Activated T-helper 1 cell treated with Interleukin-2 at 50 U/mL for 16 hours (primary cell): Measurements from ENCODE around the gene SKOR1.

Experiments
- DNase-seq: peaks from one replicate; pipeline ENCODE4 v3.0.0-alpha.2; 2020; ENCODE audit warnings: low read depth

The SKOR1 gene

DNA sequence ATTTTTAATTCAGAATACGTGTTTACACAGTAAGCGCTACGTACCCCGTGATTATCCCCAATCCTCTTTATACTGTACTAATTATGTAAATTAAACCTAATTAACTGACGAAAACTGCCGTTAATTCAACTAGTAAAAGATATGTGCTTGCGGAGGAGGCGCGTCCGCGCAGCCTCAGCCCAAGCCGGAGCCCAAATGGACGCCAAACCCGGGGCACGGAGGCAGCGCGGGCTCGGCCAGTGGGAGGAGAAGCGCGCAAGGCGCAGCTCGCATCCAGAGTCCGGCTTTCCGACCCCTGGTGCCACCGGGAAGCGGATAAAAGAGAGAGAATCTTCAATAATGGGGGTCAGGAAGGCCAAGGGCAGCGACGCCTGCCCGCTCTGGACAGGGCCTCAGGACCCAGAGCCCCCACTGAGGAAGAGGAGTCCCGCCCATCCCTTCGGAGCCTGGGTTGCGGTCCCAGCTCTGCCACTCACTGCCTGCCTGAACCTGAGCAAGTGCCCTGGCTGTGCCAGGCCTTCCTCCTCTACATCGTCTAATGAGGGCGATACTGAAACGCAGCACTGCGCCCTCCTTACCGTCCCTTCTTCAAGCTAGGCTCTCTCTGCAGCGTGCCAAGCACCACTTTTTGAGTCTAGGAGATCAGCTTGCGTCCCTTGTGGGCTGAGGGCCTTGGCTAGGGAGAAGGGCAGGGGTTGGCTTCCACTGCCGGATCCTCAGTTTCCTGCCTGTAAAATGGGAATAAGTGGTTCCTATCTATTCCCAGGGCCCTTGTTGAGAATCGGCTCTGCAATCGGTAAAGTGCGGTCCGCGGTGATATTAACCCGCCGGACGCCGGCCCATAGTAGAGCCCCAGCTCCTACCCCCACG is 5.0 kb upstream of the SKOR1 start:
- no peak for DNase-seq

DNA sequence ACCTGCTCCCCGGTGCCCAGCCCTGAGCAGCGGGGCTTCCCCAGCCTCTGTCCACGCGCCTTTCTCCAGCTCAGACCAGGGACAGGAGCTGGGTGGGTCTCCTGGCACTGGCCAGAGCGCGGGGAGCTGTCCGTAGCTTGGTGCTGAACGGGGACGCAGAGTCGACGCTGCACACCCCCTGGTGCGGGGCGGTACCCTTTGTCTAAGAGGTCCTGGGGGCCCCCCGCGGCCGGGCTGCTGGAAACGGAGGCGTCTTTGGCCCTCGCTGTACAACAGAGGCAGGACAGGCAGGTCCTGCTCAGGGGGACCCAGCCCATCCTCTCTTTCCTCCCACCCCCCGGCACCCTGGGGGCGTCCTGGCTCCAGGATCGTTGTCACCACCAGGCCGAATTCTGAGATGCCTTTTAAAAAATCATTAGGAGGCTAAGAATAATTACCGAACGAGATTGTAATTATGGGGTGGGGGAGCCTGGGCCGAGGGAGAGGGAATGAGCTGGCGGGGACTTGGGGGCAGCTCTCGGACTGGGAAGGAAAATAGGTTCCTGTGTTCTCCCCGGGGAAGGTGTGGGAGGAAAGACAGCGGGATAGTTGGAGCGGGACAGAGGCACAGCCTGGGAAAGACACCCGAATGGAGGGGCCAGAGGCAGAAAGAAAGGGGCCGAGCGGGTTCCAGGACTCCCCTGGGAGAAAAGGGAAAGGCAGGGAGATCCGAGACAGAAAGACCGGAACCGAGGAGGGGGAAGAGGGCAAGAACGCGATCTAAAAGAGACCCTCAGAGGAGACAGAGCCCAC is 4.1 kb upstream of the SKOR1 start:
- DNase-seq: no peak

DNA sequence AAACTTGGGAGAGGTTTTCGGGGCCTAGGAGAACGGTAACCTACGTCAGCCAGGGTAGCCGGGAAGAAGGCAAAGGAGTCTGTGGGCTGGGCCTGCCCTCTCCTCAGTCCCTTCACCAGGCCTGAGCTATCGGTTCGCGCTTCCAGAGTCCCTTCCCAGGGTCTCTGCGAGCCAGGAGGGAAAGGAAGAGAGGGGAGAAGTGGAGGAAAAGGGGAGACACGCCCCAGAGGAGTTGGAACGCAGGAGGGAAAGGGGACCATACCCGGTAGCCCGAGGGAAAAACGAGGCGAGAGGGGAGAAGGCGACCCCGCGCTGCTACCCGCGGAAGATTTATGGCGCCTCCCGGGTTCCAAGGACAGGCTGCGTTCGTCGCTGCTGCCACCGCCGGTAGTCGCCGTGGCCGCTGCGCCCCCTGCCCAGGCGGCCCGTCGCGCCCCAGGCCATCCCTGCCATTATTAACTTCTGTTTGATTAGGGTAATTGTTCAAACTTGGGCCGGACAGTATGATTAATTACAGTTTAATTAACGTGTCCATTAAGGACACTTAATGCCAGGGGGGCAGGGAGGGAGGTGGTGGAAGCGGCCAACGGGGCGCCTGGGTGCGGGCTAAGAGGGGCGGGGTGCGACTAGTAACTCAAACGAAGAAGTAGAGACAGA is 3.4 kb upstream of the SKOR1 start:
- DNase-seq: no peak

DNA sequence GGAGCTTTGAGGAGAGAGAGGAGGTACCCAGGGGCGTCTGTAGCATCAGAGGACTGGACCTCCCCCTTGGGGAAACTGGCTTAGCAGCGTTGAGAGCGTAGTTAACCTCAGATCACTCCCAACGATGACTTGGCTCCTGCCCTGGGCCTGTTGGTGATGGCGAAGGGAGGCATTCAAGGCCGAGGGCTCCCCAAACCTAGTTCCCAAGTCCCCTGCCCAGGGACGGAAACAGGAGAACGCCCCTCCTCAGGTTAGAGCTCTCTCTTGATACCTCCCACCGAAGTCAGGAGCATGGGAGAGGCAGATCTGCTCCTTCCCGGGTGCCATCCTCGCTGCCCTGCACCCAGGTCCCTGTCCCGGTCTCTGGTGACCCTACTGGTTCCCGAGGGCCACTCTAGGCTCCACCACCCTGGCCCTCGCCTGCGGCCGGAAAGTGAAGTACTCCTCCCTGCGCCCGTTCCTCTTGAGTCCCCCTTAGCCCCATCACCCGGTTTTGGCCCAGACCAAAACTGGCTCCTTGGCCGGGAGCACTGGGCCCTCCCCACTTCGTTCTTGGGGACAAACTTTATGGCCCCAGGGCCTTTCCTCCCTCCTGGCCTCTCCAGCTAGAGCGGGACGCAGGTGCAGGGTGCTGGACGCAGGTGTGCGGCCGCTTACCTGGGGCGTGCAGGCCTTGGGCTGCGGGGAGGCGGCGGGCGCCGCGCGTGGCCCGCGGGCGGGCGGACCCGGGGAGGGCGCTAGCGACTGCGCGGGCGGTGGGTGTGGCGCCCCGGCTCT is 2.6 kb upstream of the SKOR1 start:
- DNase-seq: no peak

DNA sequence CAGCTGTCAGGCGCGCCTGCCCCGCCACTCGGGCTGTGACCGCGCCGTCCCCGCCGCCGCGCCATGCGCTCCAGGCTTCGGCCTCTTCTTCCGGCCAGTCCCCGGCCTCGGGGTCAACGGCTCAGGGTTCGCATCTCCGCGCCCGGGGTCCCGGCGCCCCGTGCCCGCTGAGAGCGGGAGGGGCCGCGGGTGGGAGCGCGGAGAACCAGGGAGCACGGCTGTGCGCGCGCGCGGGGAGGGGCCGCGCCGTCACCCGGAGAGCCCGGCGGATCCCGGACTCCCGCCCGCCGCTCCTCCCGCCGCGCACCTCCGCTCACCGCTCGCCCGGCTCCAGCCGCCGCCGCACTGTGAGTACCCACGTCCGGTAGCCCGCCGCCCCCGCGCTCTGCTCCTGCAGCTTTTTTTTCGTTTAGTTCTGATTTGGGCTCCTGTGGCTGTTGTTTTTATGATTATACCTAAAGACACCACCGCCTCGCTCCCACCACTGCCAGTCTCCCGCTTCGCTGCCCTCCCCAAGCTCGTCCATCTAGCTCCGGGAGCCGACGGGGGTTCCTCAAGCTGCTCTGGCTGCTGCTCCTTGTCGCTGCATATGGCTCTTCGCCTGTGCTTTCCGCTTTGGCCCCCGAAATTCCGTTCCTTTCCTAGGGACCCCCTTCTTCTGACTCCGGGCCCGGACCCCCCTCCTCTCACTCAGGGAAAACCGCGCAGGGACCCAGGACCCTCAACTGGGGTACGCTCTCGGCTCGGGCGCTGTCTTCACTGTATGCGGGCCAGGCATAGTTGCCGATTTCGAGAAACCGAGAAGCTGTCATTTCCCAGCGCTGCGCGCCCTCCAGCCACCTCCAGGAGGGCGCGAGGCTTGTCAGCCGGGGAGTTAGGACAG is 1.8 kb upstream of the SKOR1 start:
- DNase-seq: no peak

DNA sequence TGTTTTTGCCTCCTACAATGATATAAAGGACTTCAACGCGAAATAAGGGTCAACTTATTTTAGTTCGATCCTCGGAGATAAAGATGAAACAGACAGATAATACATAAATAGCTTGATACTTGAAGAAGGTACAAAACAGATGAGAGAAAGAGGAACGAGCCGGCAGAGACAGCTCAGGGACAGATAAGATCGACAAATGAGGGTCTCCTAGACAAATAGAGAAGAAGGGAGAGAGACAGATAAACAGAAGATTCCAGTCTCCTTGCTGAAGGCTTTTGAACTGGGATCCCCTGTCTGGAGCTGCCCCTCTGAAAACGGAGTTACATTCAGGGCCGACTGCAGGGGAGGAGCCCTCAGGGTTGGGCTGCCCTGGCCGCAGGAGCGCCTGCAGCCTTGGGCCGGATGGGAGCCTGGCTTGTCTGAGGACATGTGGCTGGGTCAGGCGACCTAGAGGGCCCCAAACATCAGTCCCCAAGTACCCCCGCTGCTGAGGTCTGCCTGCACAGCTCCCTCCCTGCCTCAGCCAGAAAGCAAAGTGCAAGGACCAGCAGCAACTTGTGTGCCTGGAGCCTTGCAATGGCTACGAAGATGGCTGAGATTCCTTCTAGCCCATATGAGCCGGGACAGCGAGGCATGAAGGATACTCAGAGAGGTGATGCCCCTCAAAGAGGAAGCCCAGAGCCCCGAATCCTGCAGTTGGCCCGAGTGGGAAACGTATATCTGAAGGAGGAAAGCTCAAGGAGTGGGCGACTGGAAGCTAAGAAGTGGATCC is 926 bp upstream of the SKOR1 start:
- DNase-seq: no peak

DNA sequence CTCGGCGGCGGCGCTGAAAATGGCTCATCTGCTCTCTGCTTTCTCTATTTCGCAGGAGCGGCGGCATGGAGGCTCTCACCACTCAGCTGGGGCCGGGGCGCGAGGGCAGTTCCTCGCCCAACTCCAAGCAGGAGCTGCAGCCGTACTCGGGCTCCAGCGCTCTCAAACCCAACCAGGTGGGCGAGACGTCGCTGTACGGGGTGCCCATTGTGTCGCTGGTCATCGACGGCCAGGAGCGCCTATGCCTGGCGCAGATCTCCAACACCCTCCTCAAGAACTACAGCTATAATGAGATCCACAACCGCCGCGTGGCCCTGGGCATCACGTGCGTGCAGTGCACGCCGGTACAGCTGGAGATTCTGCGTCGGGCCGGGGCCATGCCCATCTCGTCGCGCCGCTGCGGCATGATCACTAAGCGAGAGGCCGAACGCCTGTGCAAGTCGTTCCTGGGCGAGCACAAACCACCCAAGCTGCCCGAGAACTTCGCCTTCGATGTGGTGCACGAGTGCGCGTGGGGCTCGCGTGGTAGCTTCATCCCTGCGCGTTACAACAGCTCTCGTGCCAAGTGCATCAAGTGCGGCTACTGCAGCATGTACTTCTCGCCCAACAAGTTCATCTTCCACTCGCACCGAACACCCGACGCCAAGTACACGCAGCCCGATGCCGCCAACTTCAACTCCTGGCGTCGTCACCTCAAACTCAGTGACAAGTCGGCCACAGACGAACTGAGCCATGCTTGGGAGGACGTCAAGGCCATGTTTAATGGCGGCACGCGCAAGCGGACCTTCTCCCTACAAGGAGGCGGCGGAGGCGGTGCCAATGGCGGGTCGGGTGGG is 790 bp downstream of the SKOR1 start:
- DNase-seq: no peak

DNA sequence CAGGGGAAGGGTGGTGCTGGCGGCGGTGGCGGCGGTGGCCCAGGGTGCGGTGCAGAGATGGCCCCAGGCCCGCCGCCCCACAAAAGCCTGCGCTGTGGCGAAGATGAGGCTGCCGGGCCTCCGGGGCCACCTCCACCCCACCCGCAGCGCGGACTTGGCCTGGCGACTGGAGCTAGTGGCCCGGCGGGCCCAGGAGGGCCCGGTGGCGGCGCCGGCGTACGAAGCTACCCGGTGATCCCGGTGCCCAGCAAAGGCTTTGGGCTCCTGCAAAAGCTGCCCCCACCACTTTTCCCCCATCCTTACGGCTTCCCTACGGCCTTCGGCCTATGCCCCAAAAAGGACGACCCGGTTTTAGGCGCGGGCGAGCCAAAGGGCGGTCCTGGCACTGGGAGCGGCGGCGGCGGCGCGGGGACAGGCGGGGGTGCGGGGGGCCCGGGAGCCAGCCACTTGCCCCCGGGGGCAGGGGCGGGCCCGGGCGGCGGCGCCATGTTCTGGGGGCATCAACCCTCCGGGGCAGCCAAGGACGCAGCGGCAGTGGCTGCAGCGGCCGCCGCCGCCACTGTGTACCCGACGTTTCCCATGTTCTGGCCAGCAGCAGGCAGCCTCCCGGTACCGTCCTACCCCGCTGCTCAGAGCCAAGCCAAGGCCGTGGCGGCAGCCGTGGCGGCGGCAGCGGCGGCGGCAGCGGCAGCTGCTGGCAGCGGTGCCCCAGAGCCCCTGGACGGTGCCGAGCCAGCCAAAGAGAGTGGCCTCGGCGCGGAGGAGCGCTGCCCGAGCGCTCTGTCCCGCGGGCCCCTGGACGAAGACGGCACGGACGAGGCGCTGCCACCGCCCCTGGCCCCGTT is 1.6 kb downstream of the SKOR1 start:
- DNase-seq: no peak

DNA sequence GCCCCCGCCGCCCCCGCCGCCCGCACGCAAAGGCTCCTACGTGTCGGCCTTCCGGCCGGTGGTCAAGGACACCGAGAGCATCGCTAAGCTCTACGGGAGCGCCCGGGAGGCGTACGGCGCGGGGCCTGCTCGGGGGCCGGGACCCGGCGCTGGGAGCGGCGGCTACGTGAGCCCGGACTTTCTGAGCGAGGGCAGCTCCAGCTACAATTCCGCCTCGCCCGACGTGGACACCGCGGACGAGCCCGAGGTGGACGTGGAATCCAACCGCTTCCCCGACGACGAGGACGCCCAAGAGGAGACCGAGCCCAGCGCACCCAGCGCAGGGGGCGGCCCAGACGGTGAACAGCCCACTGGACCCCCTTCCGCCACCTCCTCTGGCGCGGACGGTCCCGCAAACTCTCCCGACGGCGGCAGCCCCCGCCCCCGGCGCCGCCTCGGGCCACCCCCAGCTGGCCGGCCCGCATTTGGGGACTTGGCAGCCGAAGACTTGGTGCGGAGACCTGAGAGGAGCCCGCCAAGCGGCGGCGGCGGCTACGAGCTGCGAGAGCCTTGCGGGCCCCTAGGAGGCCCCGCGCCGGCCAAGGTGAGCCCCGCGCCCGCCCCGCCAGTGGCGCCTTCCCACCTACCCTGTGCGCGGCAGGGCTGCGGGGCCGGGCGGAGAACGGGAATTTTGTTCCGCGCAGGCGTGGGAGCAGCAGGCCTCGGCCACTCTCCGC is 2.4 kb downstream of the SKOR1 start:
- no peak for DNase-seq

DNA sequence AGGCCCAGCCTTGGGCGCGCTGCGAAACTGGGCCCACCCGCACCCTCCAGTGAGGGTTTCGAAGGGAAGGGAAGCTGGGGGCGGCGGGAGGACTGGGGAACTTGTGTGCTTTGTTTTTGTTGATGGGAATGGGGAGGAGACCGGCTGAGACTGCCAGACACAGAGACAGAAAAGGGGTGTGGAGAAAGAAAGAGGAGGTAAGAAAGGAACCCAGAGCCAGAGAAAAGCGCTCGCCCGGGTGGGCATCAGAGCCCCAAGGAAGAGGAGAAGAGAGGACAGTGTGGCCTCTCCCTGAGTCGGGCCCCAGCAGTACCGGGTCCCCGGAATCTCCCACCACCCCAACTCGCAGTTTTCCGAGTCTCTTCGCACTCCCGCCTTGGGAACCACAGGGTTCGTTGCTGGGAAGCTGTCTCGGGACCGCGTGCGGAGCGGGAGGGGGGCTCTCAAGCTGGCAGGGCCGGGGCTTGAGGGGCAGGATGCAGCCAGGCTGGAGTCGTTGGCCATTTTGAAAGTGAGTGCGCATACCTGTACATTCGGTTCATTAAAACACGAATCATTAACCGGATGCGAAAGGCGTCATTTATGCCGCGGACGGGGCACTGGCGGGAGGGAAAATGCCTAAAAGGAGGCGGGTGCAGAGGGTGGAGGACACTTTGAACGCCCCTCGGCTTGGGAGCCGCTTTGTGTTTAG is 3.1 kb downstream of the SKOR1 start:
- DNase-seq: no peak

DNA sequence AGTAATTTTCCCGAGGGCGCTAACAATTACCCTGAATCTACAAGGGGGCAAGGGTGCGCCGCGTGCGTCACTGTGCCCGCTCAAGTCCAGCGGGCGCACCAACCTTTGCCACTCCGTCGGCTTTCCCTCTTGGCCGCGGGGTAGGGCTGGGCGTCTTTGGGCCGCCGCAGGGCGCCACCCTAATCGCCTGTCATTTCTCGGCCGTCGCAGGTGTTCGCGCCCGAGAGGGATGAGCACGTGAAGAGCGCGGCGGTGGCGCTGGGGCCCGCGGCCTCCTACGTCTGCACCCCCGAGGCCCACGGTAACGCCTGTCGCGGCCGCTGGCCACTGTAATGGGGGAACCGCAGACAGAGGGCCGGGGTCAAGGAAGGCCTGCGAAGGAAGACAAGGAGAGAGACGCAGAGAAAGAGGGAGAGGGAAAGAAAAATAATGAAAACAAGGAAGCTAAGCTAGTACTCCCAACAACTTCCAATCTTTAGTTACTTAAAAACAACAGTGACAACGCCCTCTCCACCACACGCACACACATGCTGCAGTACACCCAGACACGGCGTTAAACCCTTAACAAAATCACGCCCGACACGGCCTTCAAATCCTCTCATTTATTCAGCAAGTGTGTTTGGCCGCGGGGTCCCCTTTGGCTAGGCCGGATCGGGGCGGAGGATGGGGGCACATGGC is 3.8 kb downstream of the SKOR1 start:
- DNase-seq: no peak

DNA sequence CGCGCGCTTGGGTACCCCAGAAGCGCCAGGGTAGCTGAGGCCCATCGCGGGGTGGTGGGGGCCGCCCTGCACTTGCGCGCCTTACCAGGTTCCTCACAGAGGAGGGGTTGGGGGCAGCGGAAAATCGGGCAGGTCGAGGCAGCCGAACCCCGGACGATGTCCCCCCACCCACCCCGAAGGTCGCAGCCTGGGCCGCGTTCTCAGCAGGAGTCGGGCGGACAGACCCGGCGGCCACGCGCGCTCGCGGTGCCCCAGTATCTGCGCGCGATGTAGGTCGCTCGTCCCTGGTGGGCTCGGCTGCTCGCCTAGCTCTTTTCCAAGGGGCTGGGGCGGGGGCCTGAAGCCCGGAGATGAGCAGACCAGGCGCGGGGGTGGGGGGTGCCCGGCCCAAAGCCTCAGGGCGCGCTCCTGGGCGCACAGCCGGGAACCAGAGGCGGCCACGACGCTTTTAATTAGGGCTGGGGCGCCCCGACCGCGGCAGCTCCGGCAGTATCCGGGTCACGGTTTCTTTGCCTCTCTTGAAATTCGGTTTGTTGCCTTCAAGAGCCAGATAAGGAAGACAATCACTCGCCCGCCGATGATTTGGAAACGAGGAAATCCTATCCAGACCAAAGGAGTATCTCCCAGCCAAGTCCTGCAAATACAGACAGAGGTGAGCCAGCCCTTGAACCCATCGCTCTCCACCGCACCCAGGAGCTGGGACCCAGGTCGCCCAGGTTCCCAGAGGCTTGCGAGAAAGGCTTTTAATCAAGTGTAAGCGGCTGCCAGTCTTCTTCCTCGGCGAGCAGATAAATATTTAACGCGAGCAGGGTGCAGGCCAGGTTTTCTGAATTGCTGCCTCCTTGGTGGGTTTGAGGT is 4.6 kb downstream of the SKOR1 start:
- no peak for DNase-seq

DNA sequence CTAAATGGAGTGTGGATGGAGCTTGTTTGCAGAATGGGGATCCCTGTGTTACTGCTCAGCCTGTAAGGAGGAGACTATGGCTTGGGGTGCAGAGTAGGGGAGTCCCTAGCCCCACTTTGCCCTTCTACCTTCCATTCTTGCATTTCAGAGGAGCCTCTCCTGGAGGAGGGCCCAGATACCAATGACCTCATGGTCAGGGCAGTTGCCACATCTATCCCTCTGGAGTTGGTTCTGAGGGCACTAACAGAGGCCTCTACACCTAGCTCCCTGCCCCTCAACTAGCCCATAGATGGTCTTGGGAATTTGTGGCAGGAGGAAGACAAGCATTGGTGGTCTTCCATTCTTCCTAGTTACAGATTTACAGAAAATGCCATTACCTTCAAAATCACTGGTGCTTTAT is 6.1 kb downstream of the SKOR1 start:
- DNase-seq: no peak

DNA sequence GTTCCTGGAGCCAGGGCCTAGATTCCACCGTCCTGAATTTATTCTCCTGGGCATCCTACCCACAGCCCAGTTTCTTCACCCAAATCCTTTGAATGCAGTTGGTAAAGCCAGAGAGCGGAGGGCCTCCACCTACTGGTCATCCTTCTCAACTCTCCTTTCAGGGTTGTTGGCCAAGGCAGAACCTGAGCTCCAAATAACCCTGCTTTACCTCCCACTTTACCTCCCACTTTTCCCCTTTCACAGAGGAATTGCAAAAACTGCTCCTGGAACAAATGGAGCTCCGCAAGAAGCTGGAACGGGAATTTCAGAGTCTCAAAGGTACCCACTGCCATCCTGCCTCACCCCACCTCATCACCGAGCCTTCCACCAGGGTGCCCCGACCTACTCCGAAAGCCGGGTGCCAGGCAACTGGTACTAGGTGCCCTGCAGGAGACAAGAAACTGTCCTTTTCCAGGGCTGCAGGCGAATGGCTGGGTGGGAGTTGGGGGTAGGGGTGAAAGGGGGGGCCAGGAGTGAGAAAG is 6.8 kb downstream of the SKOR1 start:
- no peak for DNase-seq
